ENCODE measurements around the gene ARHGAP9.
"Not testable (repeated sequence)": the region's sequence is repeated elsewhere in the genome, so short reads cannot be mapped to it uniquely, and the experiment has no call there.

DNA sequence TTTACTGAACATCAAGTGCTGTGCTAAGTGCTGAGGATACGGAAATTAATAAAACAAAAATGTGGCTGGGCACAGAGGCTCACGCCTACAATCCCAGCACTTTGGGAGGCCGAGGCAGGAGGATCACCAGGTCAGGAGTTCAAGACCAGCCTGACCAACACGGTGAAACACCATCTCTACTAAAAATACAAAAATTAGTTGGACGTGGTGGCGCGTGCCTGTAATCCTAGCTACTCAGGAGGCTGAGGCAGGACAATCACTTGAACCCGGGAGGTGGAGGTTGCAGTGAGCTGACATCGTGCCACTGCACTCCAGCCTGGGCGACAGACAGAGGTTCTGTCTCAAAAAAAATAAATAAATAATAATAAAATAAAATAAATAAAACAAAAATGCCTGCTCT is 52.7 kb downstream of the ARHGAP9 start:
- TF ChIP-seq, protein P1, sequence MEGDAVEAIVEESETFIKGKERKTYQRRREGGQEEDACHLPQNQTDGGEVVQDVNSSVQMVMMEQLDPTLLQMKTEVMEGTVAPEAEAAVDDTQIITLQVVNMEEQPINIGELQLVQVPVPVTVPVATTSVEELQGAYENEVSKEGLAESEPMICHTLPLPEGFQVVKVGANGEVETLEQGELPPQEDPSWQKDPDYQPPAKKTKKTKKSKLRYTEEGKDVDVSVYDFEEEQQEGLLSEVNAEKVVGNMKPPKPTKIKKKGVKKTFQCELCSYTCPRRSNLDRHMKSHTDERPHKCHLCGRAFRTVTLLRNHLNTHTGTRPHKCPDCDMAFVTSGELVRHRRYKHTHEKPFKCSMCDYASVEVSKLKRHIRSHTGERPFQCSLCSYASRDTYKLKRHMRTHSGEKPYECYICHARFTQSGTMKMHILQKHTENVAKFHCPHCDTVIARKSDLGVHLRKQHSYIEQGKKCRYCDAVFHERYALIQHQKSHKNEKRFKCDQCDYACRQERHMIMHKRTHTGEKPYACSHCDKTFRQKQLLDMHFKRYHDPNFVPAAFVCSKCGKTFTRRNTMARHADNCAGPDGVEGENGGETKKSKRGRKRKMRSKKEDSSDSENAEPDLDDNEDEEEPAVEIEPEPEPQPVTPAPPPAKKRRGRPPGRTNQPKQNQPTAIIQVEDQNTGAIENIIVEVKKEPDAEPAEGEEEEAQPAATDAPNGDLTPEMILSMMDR (IDR thresholded peaks at IDR 0.05), result not testable (repeated sequence)
- not testable (repeated sequence) for TF ChIP-seq POLR2A (IDR thresholded peaks at IDR 0.05)
